GM15510 (cell line): Measurements from ENCODE around the gene ANKRD33B.

ENCODE experiments used
- POLR2A ChIP-seq: IDR thresholded peaks from 3 replicates; pipeline ENCODE4 v1.6.1; 2011; ENCODE audit warnings: borderline replicate concordance; ENCODE audit not compliant: insufficient read length; ENCODE audit errors: extremely low read depth

Gene ANKRD33B

DNA sequence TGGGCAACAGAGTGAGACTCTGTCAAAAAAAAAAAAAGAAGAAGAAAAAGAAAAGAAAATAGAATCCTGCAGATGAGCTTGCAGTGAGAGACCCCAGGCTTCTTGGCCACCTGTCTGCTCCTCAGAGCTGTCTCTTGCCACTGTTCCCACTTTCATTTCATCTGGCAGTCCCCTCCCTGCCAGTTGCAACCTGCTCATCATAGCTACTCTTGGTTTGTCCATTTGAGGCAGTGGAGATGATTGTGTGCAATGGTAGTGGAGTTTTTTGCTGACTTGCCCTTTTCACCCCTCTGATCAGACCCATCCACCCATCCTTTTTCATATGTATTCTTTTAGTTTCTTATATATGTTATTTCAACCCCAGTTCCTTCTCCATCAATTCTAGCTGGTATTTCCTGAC, 28.7 kb downstream of the ANKRD33B start:
- no peak for TF ChIP-seq POLR2A

DNA sequence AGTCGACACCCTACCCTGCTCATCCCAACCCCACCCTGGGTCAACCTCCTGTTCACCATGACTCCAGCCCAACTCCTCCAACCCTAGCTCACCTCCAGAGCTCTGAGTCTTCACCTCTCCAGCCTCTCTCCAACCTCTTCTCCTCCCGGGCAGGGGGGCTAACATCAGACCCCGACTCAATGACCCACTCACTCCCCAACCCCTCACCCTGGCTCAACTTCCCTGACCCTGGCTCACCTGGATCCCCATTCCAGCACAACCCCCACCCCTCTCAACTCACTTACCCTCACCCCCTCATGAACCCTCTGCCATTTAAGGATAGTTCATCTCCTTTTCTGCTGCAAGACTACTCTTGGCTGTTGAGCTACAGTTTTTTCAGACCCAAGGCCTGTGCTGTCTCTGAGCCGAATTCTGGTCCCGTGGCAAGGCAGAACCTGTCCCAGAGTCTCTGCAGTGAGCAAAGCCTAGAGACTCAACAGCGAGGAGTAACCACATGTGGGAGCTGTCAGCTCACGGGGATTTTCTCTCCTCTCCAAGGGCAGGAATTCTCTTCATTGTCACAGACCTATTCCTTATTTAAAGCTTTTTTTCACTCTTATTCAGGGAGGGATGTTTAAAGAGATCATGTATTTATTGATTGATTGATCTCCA, 29.8 kb downstream of the ANKRD33B start:
- TF ChIP-seq POLR2A = no peak

DNA sequence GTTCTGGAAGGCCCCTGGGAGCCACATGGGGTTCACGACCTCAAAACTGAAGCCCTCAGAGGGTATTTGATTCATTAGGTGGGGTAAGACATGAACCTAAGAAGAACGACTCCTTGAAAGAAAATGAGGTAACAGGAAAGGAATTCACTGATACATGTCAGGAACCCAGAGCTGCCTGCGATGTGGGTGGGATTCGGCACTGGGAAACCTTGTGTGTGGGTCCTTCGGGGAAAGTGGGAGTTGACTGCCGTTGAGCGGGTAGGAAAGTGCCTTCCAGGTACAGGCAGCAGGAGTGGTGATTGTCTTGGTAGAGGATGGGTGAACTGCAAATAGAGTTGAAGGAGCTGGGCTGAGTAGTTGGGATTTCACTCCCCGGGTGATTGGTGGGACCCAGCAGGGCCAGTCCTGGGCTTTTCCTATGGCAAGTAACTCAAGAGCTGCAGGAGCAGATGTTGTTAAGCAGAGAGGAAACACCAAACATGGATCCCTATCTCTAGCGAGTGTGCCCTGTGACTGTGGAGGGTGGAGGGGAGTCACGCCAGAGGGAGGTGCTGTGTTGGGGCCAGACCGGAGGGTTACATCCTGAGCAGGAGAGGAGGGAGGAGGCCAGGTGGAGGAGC, 30.8 kb downstream of the ANKRD33B start:
- no peak for TF ChIP-seq POLR2A

- no peak for TF ChIP-seq POLR2A
These were observed 31.4 kb downstream of the ANKRD33B start for GRCh38 chr5:10595293-10595671.

DNA sequence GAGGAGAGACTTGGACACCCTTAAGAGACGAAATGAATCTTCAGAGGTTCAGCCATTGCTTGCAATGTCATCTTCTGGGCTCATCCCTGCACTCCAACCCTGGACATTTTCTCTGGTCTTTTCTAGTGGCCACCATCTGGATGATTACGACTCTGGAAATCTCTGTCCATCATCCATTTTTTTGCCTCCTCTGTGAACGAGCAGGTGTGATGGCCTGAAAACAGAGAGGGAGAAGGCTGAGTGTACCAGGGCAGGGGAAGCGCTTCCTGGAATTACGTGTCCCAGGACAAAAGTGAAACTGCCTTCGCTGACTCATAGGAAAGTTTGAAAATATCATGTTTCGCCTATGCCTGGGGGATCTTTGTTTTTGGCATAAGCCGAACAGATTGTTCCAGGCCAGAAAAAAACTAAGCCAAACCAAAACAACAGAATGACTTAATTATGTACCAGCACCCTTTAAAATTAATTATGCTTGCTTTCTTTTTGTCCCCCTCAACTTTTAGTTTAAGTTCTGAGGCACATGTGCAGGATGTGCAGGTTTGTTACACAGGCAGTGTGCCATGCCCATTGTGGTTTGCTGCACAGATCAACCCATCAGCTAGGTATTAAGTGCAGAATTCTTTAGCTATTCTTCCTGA, 31.9 kb downstream of the ANKRD33B start:
- no peak for TF ChIP-seq POLR2A

DNA sequence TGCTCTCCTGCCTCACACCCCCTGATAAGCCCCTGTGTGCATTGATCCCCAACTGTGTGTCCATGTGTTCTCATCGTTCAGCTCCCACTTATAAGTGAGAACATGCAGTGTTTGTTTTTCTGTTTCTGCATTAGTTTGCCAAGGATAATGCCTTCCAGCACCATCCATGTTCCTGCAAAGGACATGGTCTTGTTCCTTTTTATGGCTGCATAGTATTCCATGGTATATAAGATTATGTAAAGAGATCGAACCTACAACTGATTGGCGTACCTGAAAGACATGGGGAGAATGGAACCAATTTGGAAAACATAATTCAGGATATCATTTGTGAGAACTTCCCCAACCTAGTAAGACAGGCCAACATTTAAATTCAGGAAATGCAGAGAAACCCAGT, 32.4 kb downstream of the ANKRD33B start:
- TF ChIP-seq POLR2A = no peak

DNA sequence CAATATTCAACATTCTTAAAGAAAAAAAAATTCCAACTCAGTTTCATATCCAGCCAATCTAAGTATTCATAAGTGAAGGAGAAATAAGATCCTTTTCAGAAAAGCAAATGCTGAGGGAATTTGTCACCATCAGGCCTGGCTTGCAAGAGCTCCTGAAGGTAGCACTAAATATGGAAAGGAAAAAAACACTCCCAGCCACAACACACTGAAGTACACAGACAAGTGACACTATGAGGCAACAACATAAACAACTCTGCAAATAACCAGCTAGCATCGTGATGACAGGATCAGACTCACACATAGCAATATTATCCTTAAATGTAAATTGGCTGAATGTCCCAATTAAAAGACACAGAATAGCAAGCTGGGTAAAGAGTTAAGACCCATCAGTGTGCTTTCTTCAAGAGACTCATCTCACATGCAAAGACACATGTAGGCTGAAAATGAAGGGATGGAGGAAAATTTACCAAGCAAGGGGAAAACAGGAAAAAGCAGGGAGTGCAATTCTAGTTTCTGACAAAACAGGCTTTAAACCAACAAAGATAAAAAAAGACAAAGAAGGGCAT, 33.1 kb downstream of the ANKRD33B start:
- no peak for TF ChIP-seq POLR2A

DNA sequence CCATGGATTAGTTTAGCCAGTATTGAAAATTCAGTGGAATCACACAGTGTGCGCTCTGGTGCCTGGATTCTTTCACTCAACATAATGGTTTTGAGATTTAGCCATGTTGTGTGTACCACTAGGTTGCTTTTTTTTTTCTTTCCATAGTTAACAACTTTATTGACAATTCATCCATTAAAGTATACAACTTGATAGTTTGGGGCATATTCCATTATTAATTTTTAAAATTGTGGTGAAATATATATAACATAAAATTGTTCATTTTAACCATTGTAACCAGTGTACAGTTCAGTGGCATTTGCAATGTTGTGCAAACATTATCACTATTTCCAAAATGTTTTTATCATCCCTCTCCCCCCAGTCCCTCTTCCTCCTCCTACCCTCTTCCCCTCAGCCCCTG, 35.2 kb downstream of the ANKRD33B start:
- no peak for TF ChIP-seq POLR2A

GRCh38 chr5:10599862-10600284, 36.0 kb downstream of the ANKRD33B start:
- no peak for TF ChIP-seq POLR2A

DNA sequence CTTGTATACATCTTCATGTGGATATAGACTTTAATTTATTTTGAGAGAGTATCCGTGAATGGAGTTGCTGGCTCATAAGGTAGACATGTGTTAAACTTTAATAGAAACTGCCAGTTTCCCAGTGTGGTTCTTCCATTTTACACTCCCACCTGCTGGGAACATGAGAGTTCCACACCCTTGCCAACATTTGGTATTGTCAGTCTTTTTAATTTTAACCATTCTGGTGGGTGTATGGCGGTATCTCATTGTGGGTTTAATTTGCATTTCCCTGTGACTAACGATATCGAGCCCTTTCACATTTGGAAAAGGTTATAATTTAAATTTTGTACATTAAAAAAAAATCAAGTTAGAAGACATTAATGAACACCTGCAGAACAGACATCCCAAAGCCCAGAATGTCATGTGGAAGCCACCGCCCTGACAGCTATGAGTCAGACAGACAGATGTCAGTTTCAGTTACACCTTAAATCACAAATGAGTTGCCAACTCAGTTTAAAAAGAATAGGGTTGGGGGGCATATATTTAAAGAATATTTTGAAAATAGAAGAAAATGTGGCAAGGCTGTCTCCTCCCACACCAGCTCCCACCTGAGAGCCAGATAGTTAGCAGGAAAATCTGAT, 36.9 kb downstream of the ANKRD33B start:
- no peak for TF ChIP-seq POLR2A

DNA sequence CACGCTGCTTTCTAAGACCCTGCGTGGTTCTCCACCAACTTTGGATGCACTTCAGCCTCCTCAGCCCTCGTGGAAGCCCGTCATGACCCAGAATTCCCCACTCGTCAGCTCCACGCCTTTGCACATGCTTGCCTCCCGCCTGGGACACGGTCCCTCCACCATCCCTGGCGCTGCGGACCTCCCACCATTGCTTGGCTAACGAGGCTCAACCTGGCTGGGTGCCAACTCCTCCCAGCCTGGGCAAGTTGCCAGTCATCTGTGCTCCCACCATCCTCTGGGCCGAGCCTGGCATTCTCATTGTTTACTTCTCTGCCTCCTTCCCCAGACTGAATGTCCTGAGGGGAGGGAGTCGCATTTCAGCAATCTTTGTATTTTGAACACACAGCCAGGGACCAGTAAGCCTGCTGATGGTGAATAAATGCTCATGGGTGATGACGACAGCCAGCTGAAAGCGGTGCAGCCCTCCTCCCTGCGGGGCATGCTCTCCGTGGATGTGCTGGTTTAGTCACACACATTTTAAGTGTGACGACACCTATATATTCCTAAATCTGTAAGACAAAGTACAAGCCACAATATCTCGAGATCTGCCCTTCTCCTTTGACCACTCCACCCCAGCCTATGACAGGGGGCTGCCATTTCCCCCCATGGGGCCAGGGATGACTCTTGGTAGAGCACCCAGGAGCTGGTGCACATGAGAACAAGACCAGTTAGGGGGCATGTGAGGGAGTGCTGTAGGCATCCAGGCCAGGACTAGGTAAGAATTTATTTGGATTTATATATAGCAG, 37.6 kb downstream of the ANKRD33B start:
- no peak for TF ChIP-seq POLR2A

DNA sequence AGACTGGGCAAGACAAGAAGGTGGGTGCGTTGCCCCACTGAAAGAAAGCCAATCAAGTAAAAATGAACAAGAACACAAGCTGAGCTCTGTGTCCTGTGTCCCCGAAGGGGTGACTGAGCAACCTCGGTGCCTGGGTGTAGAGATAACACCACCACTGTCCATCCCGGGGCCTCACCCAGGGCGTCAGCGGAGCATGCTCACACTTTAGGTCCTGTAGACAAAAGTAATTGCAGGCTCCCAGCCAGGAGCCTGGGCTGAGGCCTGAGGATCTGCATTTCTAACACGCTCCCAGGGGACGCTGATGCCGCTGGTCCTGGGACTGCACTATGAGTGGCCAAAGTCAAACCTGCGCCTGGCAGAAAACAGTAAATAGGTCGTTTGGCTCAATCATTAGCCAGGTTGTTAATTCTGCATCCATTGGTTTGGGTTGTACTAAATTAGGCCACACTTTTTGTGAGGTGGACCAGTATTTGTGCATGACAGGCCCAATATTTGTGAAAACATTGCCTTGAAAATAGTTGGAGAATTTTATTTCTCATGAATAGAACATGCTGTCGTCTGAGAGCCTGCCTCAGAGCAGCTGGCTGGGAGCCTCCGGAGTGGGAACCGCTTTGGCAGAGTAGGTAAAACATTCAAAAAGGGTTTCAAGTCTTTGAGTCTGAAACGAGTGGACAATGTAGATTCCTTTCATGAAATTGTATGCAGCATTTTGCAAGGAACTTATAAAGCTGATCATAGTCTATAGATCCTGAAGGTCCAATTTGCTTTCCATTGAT, 38.3 kb downstream of the ANKRD33B start:
- no peak for TF ChIP-seq POLR2A

DNA sequence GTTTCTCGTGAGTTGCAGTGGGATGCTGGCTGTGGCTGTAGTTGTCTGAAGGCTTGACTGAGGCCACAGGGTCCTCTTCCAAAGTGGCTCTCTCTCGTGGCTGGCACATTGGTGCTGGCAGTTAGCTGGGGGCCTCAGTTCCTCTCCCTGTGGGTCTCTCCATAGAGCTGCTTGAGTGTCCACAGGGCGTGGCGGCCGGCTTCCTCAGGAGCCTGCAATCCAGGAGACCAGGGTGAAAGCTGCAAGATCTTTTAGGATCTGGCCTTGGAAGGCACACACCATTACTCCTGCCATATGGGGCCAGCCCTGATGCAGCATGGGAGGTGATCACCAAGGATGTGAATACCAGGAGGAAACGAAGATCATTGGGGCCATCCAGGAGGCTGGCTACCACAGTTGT, 41.1 kb downstream of the ANKRD33B start:
- no peak for TF ChIP-seq POLR2A
